ENCODE measurements around the gene GREB1.

The GREB1 gene

DNA sequence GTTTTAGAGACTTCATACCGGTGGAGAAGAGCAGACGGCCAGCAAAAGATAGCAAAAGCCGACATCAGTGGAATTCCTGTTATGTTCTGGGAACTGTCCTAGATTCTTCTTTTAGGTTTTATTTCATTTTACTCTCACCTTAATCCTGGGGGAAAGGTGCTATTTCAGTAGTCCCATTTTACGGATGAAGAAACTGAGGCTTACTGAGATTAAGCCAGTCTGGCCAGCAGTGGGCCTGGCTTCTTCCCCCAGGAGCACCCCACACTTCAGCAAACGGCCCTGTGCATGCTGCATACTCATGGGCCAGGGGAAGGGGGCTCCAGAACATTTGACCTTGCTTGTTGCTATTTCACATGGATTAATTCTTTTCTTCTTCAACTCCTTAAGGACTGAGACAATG lies 79.5 kb downstream of the GREB1 start:
- no peak for DNase-seq

DNA sequence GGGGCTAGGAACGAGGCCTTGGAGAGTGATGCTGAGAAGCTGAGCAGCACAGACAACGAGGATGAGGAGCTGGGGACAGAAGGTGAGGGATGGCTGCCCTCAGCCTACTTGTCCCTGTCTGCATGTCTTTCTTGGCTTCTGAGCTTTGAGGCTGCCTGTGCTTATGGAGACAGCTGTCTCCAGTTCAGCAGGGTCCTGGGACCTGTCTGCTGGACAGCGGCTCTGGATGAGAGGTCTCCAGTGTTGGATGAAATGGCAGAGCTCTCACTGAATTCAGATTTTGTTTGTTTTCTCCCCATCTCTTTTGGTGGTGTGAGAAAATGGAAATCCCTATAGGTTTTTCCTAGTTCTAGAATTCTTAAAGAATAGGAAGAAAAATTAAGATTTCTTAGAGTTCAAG lies 81.4 kb downstream of the GREB1 start:
- DNase-seq, result no peak

DNA sequence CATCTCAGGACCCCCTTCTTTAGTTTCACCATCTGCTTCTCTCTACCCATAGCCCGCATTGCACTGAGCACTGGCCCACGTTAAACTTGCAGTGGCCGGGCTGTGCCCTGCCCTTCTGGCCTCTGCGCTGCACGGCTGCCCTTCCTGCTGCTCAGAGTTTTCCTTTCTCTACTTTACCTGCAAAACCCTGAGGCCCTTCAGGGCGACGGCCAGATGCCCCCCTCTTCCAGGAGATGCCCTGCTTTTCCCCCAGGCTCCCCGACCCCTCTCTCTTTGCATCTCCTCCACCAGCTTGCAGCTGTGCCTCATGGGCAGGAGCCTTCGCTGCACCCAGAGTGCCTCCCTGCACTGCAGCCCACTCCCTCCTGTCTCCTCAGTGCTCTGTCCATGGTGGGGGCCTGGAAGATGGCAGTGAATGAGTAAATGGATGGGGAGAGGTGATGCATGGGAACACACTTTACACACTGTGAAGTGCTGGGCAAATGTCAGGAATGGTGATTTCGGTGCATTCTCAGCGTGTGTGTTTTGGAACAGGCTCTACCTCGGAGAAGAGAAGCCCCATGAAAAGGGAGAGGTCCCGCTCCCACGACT lies 82.3 kb downstream of the GREB1 start:
- DNase-seq, result no peak

DNA sequence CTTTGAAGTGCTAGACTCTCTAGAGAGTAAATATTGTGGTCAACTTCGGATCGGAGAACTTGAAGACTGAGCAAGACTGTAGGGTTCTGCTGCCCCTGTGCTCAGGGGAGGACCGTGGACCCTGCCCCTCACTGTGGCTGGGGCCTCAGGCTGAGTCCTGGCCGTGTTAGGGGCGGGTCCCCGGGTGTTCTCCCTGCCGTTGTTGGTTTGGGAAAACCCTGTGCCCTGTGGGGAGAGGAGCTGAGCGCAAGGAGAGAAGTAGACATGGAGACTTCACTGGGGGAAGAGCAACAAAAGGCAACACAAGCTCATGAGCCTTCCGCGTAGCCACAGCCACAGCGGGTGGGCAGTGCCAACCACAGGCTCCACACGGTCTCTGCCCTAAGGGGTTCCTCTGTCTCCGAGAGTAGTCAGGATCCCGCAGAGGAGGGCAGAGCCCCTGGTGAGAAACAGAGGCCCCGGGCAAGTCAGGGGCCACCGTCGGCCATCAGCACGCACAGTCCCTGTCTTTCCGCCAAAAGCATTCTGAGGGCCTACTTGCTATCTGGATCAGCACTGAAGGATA lies 83.1 kb downstream of the GREB1 start:
- DNase-seq, result no peak

GRCh38 chr2:11617527-11617926 lies 83.7 kb downstream of the GREB1 start:
- no peak for DNase-seq

DNA sequence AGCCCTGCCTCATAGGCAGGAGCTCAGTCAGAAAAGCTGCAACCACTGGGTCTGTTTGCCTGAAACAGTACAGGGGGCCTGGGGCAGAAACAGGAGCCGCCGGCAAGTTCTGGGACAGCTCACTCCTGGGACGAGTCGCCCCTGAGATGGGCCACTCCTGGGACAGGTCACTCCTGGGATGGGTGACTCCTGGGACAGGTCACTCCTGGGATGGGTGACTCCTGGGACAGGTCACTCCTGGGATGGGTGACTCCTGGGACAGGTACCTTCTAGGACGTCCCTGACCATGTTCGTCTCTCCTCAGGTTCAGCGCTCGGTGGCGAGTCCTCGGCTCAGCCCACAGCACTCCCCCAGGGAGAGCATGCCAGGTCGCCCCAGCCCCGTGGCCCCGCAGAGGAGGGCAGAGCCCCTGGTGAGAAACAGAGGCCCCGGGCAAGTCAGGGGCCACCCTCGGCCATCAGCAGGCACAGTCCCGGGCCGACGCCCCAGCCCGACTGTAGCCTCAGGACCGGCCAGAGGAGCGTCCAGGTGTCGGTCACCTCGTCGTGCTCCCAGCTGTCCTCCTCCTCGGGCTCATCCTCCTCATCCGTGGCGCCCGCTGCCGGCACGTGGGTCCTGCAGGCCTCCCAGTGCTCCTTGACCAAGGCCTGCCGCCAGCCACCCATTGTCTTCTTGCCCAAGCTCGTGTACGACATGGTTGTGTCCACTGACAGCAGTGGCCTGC lies 84.3 kb downstream of the GREB1 start:
- DNase-seq, result no peak

DNA sequence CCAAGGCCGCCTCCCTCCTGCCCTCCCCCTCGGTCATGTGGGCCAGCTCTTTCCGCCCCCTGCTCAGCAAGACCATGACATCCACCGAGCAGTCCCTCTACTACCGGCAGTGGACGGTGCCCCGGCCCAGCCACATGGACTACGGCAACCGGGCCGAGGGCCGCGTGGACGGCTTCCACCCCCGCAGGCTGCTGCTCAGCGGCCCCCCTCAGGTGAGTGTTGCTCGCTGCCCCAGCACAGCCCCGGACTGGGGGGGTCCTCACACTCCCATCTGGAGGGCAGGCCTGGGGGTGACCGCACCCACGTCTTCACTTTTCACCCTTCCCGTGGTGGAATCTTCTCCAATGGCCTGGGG lies 84.8 kb downstream of the GREB1 start:
- DNase-seq, result no peak

DNA sequence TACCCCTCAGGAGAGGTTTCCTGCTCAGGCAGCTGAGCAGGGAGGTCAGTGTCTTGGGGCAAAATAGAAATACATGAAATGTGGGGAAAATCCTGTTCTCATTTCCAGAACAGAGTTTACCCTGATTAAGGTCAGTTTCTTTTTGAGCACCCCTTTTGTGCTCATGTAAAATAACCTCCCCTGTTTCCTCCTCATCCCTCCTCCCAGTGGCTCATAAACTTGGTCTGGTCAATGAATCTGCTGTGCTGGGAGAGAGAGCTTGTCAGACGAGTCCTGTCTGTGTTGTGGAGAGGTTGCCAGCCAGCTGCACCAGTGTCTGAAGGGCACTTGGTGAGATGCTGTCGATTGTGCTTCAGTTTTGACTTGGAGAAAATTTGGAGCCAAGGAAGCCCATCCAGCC lies 87.6 kb downstream of the GREB1 start:
- no peak for DNase-seq

GRCh38 chr2:11622611-11623010 lies 88.8 kb downstream of the GREB1 start:
- DNase-seq, result no peak

DNA sequence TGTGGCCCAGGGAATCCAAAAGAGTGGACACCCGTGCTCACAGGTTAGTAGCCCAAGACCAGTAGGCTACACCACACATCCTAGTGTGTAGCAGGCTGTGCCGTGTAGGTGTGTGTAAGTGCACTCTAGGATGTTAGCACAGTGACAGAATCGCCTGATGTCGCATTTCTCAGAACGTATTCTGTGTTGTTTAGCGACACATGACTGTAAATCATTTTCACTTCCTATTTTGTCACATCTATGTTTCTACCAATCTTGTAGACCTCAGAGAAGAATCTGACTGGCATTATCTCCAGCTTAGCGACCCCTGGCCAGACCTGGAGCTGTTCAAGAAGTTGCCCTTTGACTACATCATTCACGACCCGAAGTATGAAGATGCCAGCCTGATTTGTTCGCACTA lies 91.0 kb downstream of the GREB1 start:
- no peak for DNase-seq

- no peak for DNase-seq
Measured at GRCh38 chr2:11625671-11626070, 91.8 kb downstream of the GREB1 start.

DNA sequence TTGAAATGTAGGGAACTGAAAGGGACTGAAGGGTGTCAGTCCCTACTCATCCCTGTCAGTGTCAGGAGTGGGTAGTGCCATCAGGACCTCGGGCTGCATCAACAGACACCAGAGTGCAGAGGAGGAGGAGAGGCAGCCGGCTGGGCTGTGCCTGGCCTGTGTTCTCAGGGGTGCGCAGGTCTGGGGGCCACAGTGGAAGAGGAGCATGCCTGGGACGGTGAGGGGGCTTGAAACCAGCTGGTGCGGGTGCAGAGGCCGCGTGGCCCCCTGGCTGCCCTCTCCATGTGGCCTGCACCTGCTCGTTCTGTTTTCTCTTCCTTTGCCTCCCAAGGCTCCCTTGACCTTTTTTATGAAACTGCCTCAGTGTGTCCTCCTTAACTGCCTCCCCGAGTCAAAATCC lies 94.8 kb downstream of the GREB1 start:
- DNase-seq, result no peak

DNA sequence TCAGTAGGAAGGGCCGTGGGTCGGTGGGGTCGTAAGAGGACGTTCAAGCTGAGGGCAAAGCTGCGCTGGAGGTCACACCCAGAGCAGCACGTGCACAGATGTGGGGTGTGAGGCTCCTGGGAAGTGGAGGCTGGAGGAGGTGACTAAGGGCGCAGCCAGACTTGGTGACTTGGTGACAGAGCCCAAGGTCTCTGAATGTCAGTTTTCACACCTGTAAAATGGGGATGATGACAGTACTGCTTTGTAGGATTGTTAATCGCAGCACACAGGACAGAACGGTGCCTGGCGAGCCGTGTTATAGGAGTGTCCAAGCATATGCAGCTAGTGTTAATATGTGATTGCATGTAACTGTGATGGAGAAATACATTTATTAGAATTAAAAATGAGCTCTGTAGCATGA lies 95.4 kb downstream of the GREB1 start:
- DNase-seq, result no peak

- DNase-seq, result no peak
Measured at GRCh38 chr2:11629851-11630250, 96.0 kb downstream of the GREB1 start.

DNA sequence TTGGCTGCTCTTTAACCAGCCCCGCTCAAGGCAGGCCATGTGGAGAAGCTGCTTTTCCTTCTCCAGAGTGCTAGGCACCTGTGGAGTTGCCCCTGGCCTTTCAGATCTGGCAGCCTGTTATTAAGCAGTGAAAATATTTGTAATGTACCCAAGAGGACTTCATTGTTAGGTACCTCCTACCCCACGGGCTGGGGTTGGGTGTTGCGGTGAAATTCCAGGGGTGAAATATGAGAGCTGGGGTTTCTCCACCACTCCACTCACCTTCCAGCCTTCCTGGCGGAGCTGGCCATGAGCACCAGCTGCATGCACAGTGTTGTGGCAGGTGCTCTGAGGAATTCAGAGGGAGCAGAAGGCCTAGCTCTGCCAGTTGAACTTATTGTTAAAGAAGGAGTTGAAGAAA lies 97.0 kb downstream of the GREB1 start:
- DNase-seq, result peak; percentile 1

- no peak for DNase-seq
Measured at GRCh38 chr2:11631462-11631861, 97.6 kb downstream of the GREB1 start.

DNA sequence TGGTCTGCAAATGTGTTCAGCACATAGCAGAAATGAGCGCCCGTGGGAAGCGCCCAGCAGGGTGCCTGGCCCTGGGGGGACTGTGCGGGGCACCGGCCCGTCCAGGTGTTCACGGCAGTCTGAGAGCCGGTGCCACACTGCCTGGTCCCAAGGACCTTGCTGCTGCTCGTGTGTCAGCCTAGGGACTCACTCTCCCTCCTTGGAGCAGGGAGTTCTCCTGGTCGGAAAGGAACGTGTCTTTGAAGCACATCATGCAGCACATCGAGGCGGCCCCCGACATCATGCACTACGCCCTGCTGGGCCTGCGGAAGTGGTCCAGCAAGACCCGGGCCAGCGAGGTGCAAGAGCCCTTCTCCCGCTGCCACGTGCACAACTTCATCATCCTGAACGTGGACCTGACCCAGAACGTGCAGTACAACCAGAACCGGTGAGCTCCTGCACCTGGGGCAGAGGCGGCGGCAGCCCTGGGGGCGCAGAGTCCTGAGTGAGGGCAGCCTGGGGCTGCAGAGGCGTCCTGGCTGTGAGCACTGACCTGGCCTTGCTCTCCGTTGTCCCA lies 100.2 kb downstream of the GREB1 start:
- no peak for DNase-seq

GRCh38 chr2:11634584-11634983 lies 100.7 kb downstream of the GREB1 start:
- no peak for DNase-seq

DNA sequence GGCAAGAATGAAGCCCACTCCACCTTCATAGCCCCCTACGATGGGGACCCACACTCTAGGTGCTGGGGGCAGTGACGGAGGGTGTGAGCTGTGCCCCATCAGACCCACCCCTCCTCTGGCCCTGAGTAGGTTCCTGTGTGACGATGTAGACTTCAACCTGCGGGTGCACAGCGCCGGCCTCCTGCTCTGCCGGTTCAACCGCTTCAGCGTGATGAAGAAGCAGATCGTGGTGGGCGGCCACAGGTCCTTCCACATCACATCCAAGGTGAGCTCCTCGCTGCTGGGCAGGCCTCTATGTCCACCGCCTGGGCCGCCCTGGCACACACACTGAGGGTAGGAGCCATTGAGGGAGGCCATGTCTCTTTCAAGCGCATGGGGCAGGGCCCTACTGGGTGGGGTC lies 101.3 kb downstream of the GREB1 start:
- no peak for DNase-seq

- DNase-seq, result no peak
Measured at GRCh38 chr2:11636593-11637295, 102.9 kb downstream of the GREB1 start.

GRCh38 chr2:11637546-11637945 lies 103.7 kb downstream of the GREB1 start:
- DNase-seq, result no peak

GRCh38 chr2:11639503-11639902 lies 105.7 kb downstream of the GREB1 start:
- no peak for DNase-seq

DNA sequence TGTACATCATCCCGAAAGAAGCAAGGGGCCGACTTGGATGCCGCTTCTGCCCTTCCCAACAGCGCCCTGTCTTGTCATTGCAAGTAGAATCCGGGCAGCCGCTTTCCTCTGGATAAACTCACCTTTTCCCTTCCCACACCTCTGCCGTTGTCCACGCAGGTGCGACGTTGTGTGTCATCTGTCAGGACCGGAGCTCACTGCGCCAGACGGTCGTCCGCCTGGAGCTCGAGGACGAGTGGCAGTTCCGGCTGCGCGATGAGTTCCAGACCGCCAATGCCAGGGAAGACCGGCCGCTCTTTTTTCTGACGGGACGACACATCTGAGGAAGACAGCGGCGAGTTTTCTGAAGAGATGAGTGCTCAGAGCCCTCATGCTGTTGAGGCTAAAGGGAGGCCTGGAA lies 106.3 kb downstream of the GREB1 start:
- no peak for DNase-seq

DNA sequence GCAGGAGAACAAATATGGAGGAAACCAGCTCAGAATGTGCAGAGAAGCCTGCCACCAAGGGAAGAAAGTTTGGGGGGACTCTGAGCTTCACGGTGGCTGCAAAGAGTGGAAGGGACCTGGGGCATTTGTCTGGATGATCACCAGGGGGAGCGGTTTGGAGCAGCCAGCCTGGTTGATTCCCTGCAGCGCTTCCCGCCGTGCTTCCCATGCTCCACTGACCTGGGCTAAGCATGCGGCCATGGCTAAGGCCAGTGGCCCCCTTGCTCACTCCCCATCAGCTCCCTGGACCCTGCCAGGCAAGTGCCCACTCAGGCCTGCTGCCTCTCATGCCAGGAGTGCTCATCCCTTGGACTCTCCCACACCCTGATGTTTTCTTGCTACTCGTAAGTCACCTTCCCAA lies 109.1 kb downstream of the GREB1 start:
- no peak for DNase-seq

Measured in NCI-H69 (cell line).